ENCODE data around the gene ZNF326. TPM values are rescaled to one million over a fixed set of nuclear protein-coding genes. Genes with fewer than 3 reads are reported as not detected.
A peak's percentile ranks its signal among the peaks of the same experiment; 100 is the strongest.

The ZNF326 gene
- total and polyA plus RNA-seq, 2 of the 8 experiments (the other 6 are each of a cell fraction or from before 2014, with no cell fraction given) = 12.2 to 30.6 TPM

- Histone ChIP-seq H3K79me2 (ENCODE audit: control insufficient read depth in 1 of 2, insufficient read depth in 2 of 2, low read length in 2 of 2) (peaks cover 20 to 66% of the 10 kb centered on the region in 2 experiments), H2BK20ac (ENCODE audit: low read length) (no peak overlapping the region), H2AFZ (ENCODE audit: low read length) (no peak overlapping the region), H3K23me2 (ENCODE audit: low read depth, low read length) (peaks cover 2% of the 10 kb centered on the region; the same call in 1 of the 2 replicates), H3K79me1 (ENCODE audit: low read depth, low read length) (no peaks in the 10 kb centered on the region), H2BK15ac (ENCODE audit: low read length) (no peak overlapping the region), H3K36me3 (ENCODE audit: control insufficient read depth in 2 of 4, insufficient read depth in 4 of 4, low read length in 3 of 4) (peaks cover 0 to 12% (median 0%) of the 10 kb centered on the region in 4 experiments; a peak in 1 of 8 replicates), H3K4me2 (ENCODE audit: insufficient read depth in 1 of 2, low read depth in 2 of 2, low read length in 2 of 2) (peak overlapping the region; percentile 59 to 76), H4K8ac (ENCODE audit: extremely low read depth, insufficient read depth, low read length) (no peak overlapping the region), H3K18ac (ENCODE audit: extremely low read depth, low read length) (no peak overlapping the region), H2AK5ac (ENCODE audit: low read depth, low read length) (no peak overlapping the region), H4K20me1 (replicated peaks in 1 of 2; ENCODE audit: control insufficient read depth in 1 of 2, insufficient read depth in 2 of 2, low read length in 2 of 2) (peaks cover 9 to 11% of the 10 kb centered on the region in 2 experiments), H3K27me3 (replicated peaks in 1 of 4; ENCODE audit: control insufficient read depth in 3 of 4, extremely low read depth in 1 of 4, insufficient read depth in 3 of 4, low read length in 3 of 4) (no peaks in the 10 kb centered on the region), H3K27ac (ENCODE audit: low read depth, low read length) (no peak overlapping the region), H3K4ac (replicated peaks; ENCODE audit: insufficient read length, low read depth, low read length) (no peak overlapping the region), H2BK120ac (replicated peaks; ENCODE audit: low read depth, low read length) (no peak overlapping the region), H2BK12ac (ENCODE audit: low read depth, low read length) (no peak overlapping the region), H2BK5ac (ENCODE audit: low read depth, low read length) (no peak overlapping the region), H3K23ac (ENCODE audit: insufficient read length) (no peak overlapping the region), H3K56ac (replicated peaks; ENCODE audit: insufficient read length, low read depth, low read length) (no peak overlapping the region), H3K4me1 (replicated peaks in 1 of 4; ENCODE audit: control insufficient read depth in 3 of 4, insufficient read depth in 4 of 4, low read length in 3 of 4) (peaks cover 0 to 3% (median 1%) of the 10 kb centered on the region in 4 experiments; a peak in 3 of 7 replicates), H3K9me3 (ENCODE audit: insufficient read depth in 2 of 2, low read depth in 1 of 2, low read length in 1 of 2) (no peaks in the 10 kb centered on the region), H4K91ac (replicated peaks; ENCODE audit: insufficient read length, low read length) (no peak overlapping the region), H3K9ac (replicated peaks in 1 of 4; ENCODE audit: extremely low read depth in 1 of 4, low read depth in 3 of 4, low read length in 3 of 4) (peak overlapping the region in 1 of 4 experiments; percentile 67; a peak in 2 of 7 replicates), H3K14ac (ENCODE audit: insufficient read length) (no peak overlapping the region), H3K4me3 (ENCODE audit: extremely low read depth in 1 of 4, insufficient read depth in 2 of 4, low read depth in 3 of 4, low read length in 4 of 4) (peak overlapping the region; percentile 71 to 98 (median 95); a peak in 7 of 8 replicates), H4K5ac (ENCODE audit: insufficient read length, low read depth, low read length) (no peak overlapping the region)
- FAIRE-seq (no peak), DNase-seq (ENCODE audit: low read depth in 1 of 2, low spot score in 2 of 2) (no peak)
- ChIA-PET POLR2A (ENCODE audit: partially characterized antibody) (interaction anchor here (1.0 kb wide), 1 partner anchor 22 kb away, joined by 3 read pairs; no protein-coding TSS in a partner anchor), CTCF (ENCODE audit: partially characterized antibody) (interaction anchor here (1.1 kb wide), 1 partner anchor 153 kb away, joined by 3 read pairs; no protein-coding TSS in a partner anchor)
- 50% methylated on average over 9 of the region's 9 CpGs; no CpG with 5 or more reads in 1 of the 2 experiments for WGBS, 2 experiments (ENCODE audit: extremely low coverage in 1 of 2, insufficient coverage in 1 of 2, insufficient read length in 1 of 2, insufficient replicate concordance in 2 of 2, low coverage in 1 of 2, low lambda C conversion rate in 2 of 2, missing lambda C conversion rate in 1 of 2)
Observed at GRCh38 chr1:89996450-89997110, 1.7 kb downstream of the ZNF326 start.

All from H1 (cell line).